K562 (cell line): ENCODE results near the gene SORCS1.

Experiments
- BRCA1 ChIP-seq, 2 experiments: fragments of 450-650 bp in 1 of 2; sonication (generic) in 1 of 2; formaldehyde crosslinking in 1 of 2; IDR thresholded peaks; 2 replicates each; pipeline versions ENCODE4 v1.5.0 to v1.6.1; 2017 to 2020; ENCODE audit warnings: mild to moderate bottlenecking in 1 of 2, missing genetic modification reagents in 1 of 2
- CHD2 ChIP-seq: IDR thresholded peaks from 2 replicates; pipeline ENCODE4 v1.6.1; 2011; ENCODE audit warnings: low read depth, low read length
- CTCF ChIP-seq, 3 experiments: IDR thresholded peaks in 2 of 3; conservative IDR thresholded peaks in 1 of 3; 2 replicates each; pipeline ENCODE4 v1.5.1; 2011 to 2012; ENCODE audit warnings: low read length in 3 of 3, mild to moderate bottlenecking in 3 of 3, control low read depth in 2 of 3, improper control_type of control experiment in 1 of 3, inconsistent platforms in 1 of 3, low read depth in 1 of 3, mixed read lengths in 1 of 3, moderate library complexity in 1 of 3; ENCODE audit not compliant: insufficient read depth in 2 of 3
- FUS ChIP-seq: fragments of 200-400 bp; formaldehyde crosslinking; optimal IDR thresholded peaks from 2 replicates; pipeline ENCODE3; 2017; ENCODE audit warnings: low read depth, low read length
- HDAC6 ChIP-seq: IDR thresholded peaks from 2 replicates; pipeline ENCODE4 v1.6.1; 2012; ENCODE audit warnings: low read depth, mild to moderate bottlenecking, control low read depth, inconsistent platforms, low read length, moderate library complexity
- HOXB6 ChIP-seq: fragments of 250-450 bp; sonication (Bioruptor Pico); IDR thresholded peaks from 2 replicates; pipeline ENCODE4 v1.5.1; 2022; ENCODE audit warnings: mild to moderate bottlenecking, borderline replicate concordance
- JUN ChIP-seq, 2 experiments: sonication (generic) in 1 of 2; formaldehyde crosslinking in 1 of 2; IDR thresholded peaks; 2 replicates each; pipeline versions ENCODE4 v1.6.1 to v1.8.0; 2012 to 2022; ENCODE audit warnings: borderline replicate concordance in 2 of 2, mild to moderate bottlenecking in 2 of 2, improper control_type of control experiment in 1 of 2, low read depth in 1 of 2, low read length in 1 of 2, missing genetic modification reagents in 1 of 2
- JUND ChIP-seq, 2 experiments: IDR thresholded peaks; 2 replicates in 1 of 2; 3 replicates in 1 of 2; pipeline ENCODE4 v1.6.1; 2011; ENCODE audit warnings: borderline replicate concordance in 2 of 2, low read depth in 2 of 2, low read length in 2 of 2, improper control_type of control experiment in 1 of 2, missing biosample characterization in 1 of 2, missing genetic modification characterization in 1 of 2, missing genetic modification reagents in 1 of 2
- L3MBTL2 ChIP-seq: fragments of 450-650 bp; IDR thresholded peaks from 2 replicates; pipeline ENCODE4 v1.6.1; 2016; ENCODE audit warnings: mild to moderate bottlenecking, moderate library complexity
- MLX ChIP-seq, 2 experiments: fragments of 450-650 bp in 1 of 2; sonication (generic) in 1 of 2; formaldehyde crosslinking; conservative IDR thresholded peaks; 2 replicates each; pipeline versions ENCODE4 v1.4.0 to v1.8.1; 2020 to 2022; ENCODE audit warnings: mild to moderate bottlenecking in 1 of 2, missing genetic modification reagents in 1 of 2
- NFE2L1 ChIP-seq: fragments of 450-650 bp; IDR thresholded peaks from 2 replicates; pipeline ENCODE4 v1.6.1; 2016; ENCODE audit warnings: missing genetic modification characterization, low read depth, mild to moderate bottlenecking, missing compliant biosample characterization, moderate library complexity, borderline replicate concordance
- POLR2AphosphoS5 ChIP-seq: IDR thresholded peaks from 2 replicates; pipeline ENCODE4 v1.6.1; 2011; ENCODE audit warnings: mild to moderate bottlenecking, low read depth, low read length, moderate library complexity; ENCODE audit not compliant: control insufficient read depth, insufficient read depth
- ZEB2 ChIP-seq: fragments of 450-650 bp; IDR thresholded peaks from 2 replicates; pipeline ENCODE4 v1.6.1; 2016
- TF ChIP-seq, protein P1 (sequence below): IDR thresholded peaks from 2 replicates; pipeline ENCODE4 v1.6.1; 2016; ENCODE audit warnings: missing genetic modification characterization, missing compliant biosample characterization

DNA sequence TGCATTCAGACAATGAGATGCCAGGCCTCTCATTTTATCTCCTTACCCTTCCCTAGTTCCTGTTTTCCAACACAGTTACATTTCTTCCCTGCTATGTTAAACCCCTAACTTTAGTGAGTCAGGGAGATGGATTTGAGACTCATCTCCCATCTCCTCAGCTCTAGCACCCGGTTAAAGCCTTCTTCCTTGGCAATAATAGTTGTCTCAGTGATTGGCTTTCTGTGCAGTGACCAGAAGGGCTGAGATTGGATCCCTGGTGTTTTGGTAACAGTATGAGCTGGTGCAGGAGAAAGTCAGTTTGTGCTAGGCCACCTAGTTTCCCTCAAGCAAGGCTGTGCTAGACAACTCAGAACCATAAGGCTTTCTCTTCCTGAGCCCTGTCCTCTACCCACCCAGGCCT is 212.5 kb downstream of the SORCS1 start:
- TF ChIP-seq MLX (CRISPR knock-in tag; conservative IDR thresholded peaks at IDR 0.05), result no peak
- TF ChIP-seq L3MBTL2, result no peak
- TF ChIP-seq CTCF (IDR thresholded peaks at IDR 0.05 in 2 of 3, conservative IDR thresholded peaks at IDR 0.05 in 1 of 3; ENCODE audit: insufficient read depth in 2 of 3, low read depth in 1 of 3, low read length in 3 of 3), result no peak
- no peak for TF ChIP-seq HOXB6 (CRISPR knock-in tag)
- TF ChIP-seq BRCA1 (IDR thresholded peaks at IDR 0.05), result no peak
- TF ChIP-seq BRCA1 (CRISPR knock-in tag; IDR thresholded peaks at IDR 0.05), result no peak
- TF ChIP-seq FUS, result no peak
- TF ChIP-seq ZEB2, result no peak
- TF ChIP-seq NFE2L1 (tag), result no peak
- TF ChIP-seq JUND (IDR thresholded peaks at IDR 0.05; ENCODE audit: borderline replicate concordance, low read depth, low read length), result no peak
- TF ChIP-seq JUND (tag; IDR thresholded peaks at IDR 0.05; ENCODE audit: borderline replicate concordance, low read depth, low read length), result no peak
- TF ChIP-seq POLR2AphosphoS5, result no peak
- TF ChIP-seq, protein P1, sequence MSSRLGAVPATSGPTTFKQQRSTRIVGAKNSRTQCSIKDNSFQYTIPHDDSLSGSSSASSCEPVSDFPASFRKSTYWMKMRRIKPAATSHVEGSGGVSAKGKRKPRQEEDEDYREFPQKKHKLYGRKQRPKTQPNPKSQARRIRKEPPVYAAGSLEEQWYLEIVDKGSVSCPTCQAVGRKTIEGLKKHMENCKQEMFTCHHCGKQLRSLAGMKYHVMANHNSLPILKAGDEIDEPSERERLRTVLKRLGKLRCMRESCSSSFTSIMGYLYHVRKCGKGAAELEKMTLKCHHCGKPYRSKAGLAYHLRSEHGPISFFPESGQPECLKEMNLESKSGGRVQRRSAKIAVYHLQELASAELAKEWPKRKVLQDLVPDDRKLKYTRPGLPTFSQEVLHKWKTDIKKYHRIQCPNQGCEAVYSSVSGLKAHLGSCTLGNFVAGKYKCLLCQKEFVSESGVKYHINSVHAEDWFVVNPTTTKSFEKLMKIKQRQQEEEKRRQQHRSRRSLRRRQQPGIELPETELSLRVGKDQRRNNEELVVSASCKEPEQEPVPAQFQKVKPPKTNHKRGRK (tag), result no peak
- TF ChIP-seq HDAC6, result no peak
- TF ChIP-seq JUN (IDR thresholded peaks at IDR 0.05; ENCODE audit: borderline replicate concordance, low read depth, low read length), result no peak
- no peak for TF ChIP-seq JUN (CRISPR knock-in tag; IDR thresholded peaks at IDR 0.05; ENCODE audit: borderline replicate concordance)
- no peak for TF ChIP-seq CHD2
